Activated B cell treated with CpG ODN at 0.5 μM for 24 hours (primary cell): ENCODE data around the gene BCAS3. TPM values are rescaled to one million over a fixed set of nuclear protein-coding genes. Genes with fewer than 3 reads are reported as not detected.

ENCODE experiments used
- ATAC-seq: fragments of 200-7000 bp; cut with Tn5 transposase; one replicate; pipeline ENCODE4 v1.10.0; 2021; ENCODE audit warnings: low read depth, mild to moderate bottlenecking, moderate library complexity
- CTCF ChIA-PET: fragments of 350-600 bp; sonication (Branson Sonifier 250); formaldehyde crosslinking; loops from one replicate; lab custom pipeline; 2021; ENCODE audit warnings: antibody characterized with exemption; lab: Charles Lee
- POLR2A ChIA-PET: fragments of 350-600 bp; sonication (Branson Sonifier 250); formaldehyde crosslinking; loops from one replicate; lab custom pipeline; 2021; ENCODE audit warnings: antibody characterized with exemption; lab: Charles Lee
- DNase-seq: peaks from one replicate; pipeline ENCODE4 v3.0.0; 2022
- H3K27ac Mint-ChIP-seq: one replicate; pipeline ENCODE4 v1.8.0; 2020; ENCODE audit warnings: mixed read lengths
- H3K27me3 Mint-ChIP-seq: one replicate; pipeline ENCODE4 v1.8.0; 2021; ENCODE audit warnings: mixed read lengths
- H3K36me3 Mint-ChIP-seq: one replicate; pipeline ENCODE4 v1.8.0; 2021; ENCODE audit warnings: low read depth, mixed read lengths
- H3K4me1 Mint-ChIP-seq: one replicate; pipeline ENCODE4 v1.8.0; 2021; ENCODE audit warnings: mixed read lengths
- H3K4me3 Mint-ChIP-seq: one replicate; pipeline ENCODE4 v1.8.0; 2020; ENCODE audit warnings: mild to moderate bottlenecking, mixed read lengths
- H3K9me3 Mint-ChIP-seq: one replicate; pipeline ENCODE4 v1.8.0; 2020; ENCODE audit warnings: mixed read lengths
- intact Hi-C: fragments of 100-400 bp; cut with micrococcal nuclease; formaldehyde crosslinking; loops from one replicate; pipeline ENCODE4 v1.15.1; 2024
- total RNA-seq: library from RNA; stranded (reverse); gene quantifications from 2 replicates; pipeline ENCODE4 v1.2.3, GENCODE V29; 2022
- TF ChIP-seq, protein P1 (sequence below): fragments of 200-600 bp; IDR thresholded peaks from one replicate; pipeline ENCODE4 v1.8.0; 2022; ENCODE audit warnings: antibody characterized with exemption, mild to moderate bottlenecking

BCAS3 gene
- total RNA-seq, 1 donor from 2014 or later, result 37.5 TPM

DNA sequence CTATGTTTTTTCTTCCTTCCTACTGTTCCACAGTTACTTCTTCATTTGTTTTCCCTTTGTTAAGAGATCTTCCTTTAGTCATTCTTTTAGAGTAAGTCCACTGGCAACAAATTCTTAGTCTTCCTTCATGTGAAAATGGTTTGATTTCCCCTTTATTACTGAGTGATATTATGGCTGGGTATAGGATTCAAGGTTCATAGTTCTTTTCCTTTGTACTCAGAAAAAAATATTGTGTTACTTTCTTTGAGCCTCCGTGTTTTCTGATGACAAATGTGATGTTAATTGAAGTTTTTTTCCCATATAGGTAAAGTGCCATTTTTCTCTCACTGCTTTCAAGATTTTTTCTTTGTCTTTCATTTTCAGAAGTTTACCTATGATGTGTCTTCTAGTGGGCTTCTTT lies 438.9 kb downstream of the BCAS3 start:
- H3K4me1 Mint-ChIP-seq, result no peaks in the 10 kb centered on the region
- peaks cover 5% of the 10 kb centered on the region for H3K36me3 Mint-ChIP-seq
- no peak for DNase-seq
- H3K4me3 Mint-ChIP-seq, result no peak overlapping the region
- TF ChIP-seq, protein P1, sequence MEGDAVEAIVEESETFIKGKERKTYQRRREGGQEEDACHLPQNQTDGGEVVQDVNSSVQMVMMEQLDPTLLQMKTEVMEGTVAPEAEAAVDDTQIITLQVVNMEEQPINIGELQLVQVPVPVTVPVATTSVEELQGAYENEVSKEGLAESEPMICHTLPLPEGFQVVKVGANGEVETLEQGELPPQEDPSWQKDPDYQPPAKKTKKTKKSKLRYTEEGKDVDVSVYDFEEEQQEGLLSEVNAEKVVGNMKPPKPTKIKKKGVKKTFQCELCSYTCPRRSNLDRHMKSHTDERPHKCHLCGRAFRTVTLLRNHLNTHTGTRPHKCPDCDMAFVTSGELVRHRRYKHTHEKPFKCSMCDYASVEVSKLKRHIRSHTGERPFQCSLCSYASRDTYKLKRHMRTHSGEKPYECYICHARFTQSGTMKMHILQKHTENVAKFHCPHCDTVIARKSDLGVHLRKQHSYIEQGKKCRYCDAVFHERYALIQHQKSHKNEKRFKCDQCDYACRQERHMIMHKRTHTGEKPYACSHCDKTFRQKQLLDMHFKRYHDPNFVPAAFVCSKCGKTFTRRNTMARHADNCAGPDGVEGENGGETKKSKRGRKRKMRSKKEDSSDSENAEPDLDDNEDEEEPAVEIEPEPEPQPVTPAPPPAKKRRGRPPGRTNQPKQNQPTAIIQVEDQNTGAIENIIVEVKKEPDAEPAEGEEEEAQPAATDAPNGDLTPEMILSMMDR, result no peak
- H3K27ac Mint-ChIP-seq, result no peak overlapping the region
- intact Hi-C loops, result no loop called here
- CTCF ChIA-PET, result no interaction called here
- no peak for ATAC-seq
- H3K27me3 Mint-ChIP-seq, result no peaks in the 10 kb centered on the region
- POLR2A ChIA-PET, result no interaction called here
- peaks cover 14% of the 10 kb centered on the region for H3K9me3 Mint-ChIP-seq

DNA sequence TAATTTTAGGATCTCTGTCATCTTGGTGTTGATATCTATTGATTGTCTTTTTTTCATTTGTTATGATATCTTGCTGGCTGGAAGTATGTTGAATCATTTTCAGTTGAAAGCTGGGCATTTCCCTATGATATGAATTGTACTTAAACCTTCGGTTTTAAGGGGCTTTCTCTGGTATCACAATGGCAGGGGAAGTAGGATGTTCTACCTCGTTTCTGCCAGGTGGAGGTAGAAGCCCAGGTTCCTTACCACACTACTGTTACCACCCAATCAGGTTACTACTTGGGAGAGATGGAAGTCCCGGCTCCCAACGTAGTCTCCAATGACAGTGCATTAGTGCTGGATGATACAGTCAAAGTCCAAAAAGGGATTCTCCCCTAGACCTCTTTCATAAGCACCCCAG lies 440.3 kb downstream of the BCAS3 start:
- POLR2A ChIA-PET, result no interaction called here
- DNase-seq (no peak), ATAC-seq (no peak)
- Mint-ChIP-seq H3K36me3 (peaks cover 5% of the 10 kb centered on the region), H3K4me1 (no peaks in the 10 kb centered on the region), H3K9me3 (peaks cover 14% of the 10 kb centered on the region), H3K4me3 (no peak overlapping the region), H3K27me3 (no peaks in the 10 kb centered on the region), H3K27ac (no peak overlapping the region)
- TF ChIP-seq, protein P1, result no peak
- intact Hi-C loops, result no loop called here
- CTCF ChIA-PET, result no interaction called here

DNA sequence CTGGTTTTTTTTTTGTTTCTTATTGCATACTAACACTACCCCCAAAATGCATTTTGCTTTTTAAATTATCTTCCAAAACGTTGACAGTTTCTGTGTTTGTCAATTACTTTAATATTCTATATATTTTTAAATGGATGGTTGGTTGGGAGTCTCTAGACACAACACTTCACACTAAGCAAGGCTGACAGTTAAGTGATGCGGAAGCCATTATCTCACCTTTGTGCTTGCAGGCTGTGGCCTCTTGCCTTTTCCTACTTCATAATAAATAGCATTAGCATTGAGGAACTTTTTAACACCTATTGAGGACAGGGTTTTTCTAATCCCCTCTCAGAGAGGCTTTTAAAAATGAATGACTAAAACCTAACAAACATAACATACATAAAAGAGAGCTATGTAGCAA lies 441.2 kb downstream of the BCAS3 start:
- H3K27ac Mint-ChIP-seq, result no peak overlapping the region
- peaks cover 5% of the 10 kb centered on the region for H3K36me3 Mint-ChIP-seq
- DNase-seq (no peak), ATAC-seq (no peak)
- intact Hi-C loops, result no loop called here
- H3K27me3 Mint-ChIP-seq, result no peaks in the 10 kb centered on the region
- TF ChIP-seq, protein P1, result no peak
- no peaks in the 10 kb centered on the region for H3K4me1 Mint-ChIP-seq
- no peak overlapping the region for H3K4me3 Mint-ChIP-seq
- POLR2A ChIA-PET, result no interaction called here
- CTCF ChIA-PET, result no interaction called here
- peaks cover 14% of the 10 kb centered on the region for H3K9me3 Mint-ChIP-seq

DNA sequence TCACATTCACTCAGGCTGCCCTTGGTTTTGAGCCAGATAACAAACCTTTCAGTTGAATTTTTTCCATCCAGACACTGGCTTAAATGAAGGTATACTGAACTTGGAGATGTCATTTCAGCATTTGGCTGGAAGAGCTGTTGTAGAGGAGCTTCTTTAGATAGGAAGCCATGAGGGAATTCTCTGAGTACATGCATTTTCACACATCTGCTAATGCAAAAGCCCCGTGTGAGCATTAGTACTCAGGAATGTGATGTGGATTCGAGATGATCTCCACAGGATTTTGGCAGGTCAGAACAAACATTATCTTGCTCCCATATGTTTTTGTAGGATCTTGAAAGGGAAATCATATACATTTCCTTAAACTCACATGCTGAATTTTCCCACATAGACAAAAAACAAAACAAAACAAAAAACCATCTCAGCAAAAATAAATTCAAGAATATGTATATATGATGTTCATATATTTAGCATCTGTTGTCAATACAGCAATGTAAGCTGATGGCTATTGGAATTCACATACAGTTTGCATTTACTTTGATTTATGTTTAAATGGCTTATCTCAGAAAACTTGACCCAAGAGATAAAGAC lies 444.8 kb downstream of the BCAS3 start:
- H3K4me3 Mint-ChIP-seq, result no peak overlapping the region
- ATAC-seq (no peak), DNase-seq (no peak)
- ChIA-PET POLR2A (no interaction called here), CTCF (no interaction called here)
- peaks cover 5% of the 10 kb centered on the region for H3K9me3 Mint-ChIP-seq
- no peaks in the 10 kb centered on the region for H3K36me3 Mint-ChIP-seq
- H3K4me1 Mint-ChIP-seq, result no peaks in the 10 kb centered on the region
- H3K27ac Mint-ChIP-seq, result no peak overlapping the region
- intact Hi-C loops, result no loop called here
- TF ChIP-seq, protein P1, result no peak
- H3K27me3 Mint-ChIP-seq, result no peaks in the 10 kb centered on the region

DNA sequence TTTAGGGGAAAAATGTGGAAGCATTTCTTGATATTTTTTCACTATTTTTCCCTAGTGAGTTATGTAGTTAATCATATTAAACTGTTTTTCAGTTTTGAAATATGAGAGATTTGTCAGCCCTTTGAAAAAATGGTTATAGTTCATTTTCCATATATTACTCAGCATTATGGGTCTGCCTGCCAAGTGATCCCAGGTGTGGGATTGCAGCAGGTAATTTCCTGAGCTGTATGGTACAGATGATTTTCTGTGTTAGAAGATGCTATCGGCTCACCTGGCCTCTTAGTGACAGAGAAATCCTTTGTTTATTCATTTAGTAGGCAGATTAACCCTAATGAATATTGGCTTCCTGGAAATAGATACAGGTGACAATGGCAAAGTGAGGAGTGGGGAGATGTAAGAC lies 446.9 kb downstream of the BCAS3 start:
- intact Hi-C loops, result no loop called here
- no peaks in the 10 kb centered on the region for H3K36me3 Mint-ChIP-seq
- DNase-seq (no peak), ATAC-seq (no peak)
- TF ChIP-seq, protein P1, result no peak
- peaks cover 3% of the 10 kb centered on the region for H3K4me1 Mint-ChIP-seq
- POLR2A ChIA-PET, result no interaction called here
- CTCF ChIA-PET, result no interaction called here
- H3K9me3 Mint-ChIP-seq, result no peaks in the 10 kb centered on the region
- no peak overlapping the region for H3K27ac Mint-ChIP-seq
- no peak overlapping the region for H3K4me3 Mint-ChIP-seq
- no peaks in the 10 kb centered on the region for H3K27me3 Mint-ChIP-seq
